D721Med (cell line): ENCODE results near the gene ABHD17C.

Experiments
- DNase-seq: peaks from one replicate; pipeline ENCODE4 v3.0.0; 2011; ENCODE audit warnings: low spot score; ENCODE audit not compliant: insufficient read length
- FAIRE-seq: peaks from 2 replicates; lab custom pipeline; 2011; peaks lifted over from hg19 to GRCh38; lab: Jason Lieb, UNC
- TF ChIP-seq, protein P1 (sequence below): IDR thresholded peaks from 2 replicates; pipeline ENCODE4 v1.5.1; 2012; ENCODE audit warnings: mild to moderate bottlenecking, control low read depth; ENCODE audit not compliant: insufficient read depth; ENCODE audit errors: missing control alignments

The ABHD17C gene

DNA sequence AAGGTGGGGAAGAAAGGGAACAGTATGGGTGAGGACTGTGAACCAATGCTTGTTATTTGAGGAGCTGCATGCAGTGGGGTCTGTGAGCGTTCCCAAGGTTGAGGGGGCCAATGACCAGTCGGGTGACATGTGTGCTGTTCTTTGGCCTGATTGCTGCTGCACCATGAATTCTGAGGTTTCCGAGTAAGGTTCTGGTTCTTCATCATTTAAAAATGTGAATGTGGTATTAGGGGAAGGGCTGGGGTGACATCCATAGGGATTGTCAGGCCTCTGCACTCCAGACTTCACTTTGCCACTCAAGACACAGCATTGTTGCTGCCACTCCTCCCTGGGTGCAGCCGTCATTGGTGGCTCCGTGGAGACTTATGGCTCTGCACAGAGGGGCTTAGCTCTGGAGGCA lies 32.5 kb downstream of the ABHD17C start:
- TF ChIP-seq, protein P1, sequence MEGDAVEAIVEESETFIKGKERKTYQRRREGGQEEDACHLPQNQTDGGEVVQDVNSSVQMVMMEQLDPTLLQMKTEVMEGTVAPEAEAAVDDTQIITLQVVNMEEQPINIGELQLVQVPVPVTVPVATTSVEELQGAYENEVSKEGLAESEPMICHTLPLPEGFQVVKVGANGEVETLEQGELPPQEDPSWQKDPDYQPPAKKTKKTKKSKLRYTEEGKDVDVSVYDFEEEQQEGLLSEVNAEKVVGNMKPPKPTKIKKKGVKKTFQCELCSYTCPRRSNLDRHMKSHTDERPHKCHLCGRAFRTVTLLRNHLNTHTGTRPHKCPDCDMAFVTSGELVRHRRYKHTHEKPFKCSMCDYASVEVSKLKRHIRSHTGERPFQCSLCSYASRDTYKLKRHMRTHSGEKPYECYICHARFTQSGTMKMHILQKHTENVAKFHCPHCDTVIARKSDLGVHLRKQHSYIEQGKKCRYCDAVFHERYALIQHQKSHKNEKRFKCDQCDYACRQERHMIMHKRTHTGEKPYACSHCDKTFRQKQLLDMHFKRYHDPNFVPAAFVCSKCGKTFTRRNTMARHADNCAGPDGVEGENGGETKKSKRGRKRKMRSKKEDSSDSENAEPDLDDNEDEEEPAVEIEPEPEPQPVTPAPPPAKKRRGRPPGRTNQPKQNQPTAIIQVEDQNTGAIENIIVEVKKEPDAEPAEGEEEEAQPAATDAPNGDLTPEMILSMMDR = no peak
- DNase-seq = no peak
- FAIRE-seq = no peak

DNA sequence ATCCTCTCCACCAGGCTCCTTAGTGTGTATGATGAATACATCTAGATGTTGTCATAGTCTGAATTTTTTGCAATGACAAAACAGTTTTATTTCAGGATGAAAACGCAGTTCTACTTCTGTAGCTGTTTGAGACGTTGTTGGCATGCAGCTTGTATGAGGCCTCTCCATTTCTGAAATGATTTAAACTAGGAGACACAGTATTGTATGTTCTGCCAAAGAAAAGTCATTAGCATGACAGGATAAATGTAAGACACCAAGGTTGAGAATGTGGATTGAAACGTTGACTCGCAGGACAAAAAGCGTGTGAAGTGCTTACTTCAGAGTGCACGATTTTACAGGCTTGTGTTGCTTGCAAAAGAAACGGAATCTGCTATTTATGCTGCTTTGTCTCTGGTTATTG lies 35.3 kb downstream of the ABHD17C start:
- TF ChIP-seq, protein P1 = no peak
- DNase-seq (no peak), FAIRE-seq (no peak)

DNA sequence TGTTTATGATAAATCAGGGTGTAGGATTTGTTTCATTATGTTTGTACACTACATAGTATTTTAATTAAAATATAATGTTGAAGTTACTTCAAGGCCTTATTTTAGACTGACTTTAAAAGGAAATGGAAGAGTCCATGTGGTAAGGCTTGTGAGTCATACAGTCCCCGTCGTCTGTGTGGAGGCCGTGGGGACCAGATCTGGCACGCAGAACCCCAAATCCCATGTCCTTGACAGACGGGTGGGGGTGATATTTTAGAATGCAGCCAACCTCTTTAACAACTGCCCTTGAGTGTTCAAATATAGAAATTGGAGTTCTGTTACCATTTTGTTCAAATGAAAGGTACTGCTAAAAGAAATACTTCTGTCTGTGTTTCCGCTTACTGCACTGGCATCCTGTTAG lies 35.8 kb downstream of the ABHD17C start:
- DNase-seq = no peak
- FAIRE-seq = no peak
- TF ChIP-seq, protein P1 = no peak

DNA sequence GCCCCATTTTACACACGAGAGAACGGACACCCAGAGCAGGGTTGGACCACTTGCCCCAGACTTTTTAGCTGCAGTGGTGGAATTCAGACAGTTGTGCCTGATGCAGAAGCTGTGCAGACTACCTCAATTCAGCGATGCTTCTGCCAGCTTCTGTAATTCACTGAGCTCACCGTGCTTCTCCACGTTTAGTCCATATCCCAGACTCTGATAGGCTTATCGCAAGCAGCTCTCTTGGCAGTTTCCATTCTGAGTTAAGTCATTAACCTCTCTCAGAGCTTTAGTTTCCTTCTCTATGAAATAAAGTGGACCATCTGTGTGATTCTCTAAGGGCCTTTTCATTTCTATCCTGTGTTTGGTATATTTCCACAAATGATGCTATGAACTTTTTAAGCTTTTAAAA lies 37.1 kb downstream of the ABHD17C start:
- DNase-seq (no peak), FAIRE-seq (no peak)
- TF ChIP-seq, protein P1 = no peak

DNA sequence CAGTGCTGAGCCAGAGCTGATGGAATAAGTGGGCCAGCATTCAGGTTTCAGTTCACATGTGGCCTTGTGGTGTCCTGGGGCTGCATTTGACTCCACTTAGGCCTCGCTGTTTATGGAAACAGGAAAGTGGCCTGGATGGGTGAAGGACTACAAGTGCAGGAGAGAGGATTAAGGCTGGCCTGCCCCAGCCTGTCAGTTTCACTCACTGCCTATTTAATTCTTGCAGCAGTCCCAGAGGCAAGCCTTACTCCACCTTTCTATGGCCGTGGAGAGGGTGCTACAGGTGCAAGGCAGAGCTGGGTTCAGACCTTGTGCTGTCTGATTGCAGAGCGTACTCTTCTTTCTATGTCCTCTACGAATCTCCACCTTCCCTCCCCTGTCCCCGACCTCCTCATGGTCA lies 37.7 kb downstream of the ABHD17C start:
- FAIRE-seq = no peak
- DNase-seq = no peak
- TF ChIP-seq, protein P1 = no peak

DNA sequence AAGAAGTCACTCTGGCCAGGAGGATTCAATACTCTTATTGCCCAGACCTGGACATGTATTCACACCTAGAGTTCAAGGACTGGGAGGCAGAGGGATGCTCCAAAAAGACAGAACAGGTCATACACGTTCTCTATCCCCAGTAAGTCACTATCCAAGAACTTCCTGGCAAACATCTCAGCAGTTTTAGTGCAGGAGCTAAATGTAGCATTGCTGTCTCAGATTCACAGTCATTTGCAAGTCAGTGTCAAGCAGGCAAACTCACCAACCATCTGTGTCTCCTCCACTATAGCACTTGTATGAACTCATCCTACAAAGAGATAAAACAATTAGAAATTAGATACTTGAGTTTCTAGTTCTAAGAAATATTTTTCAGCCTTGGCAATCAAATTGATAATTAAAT lies 38.4 kb downstream of the ABHD17C start:
- TF ChIP-seq, protein P1 = no peak
- FAIRE-seq (no peak), DNase-seq (no peak)

DNA sequence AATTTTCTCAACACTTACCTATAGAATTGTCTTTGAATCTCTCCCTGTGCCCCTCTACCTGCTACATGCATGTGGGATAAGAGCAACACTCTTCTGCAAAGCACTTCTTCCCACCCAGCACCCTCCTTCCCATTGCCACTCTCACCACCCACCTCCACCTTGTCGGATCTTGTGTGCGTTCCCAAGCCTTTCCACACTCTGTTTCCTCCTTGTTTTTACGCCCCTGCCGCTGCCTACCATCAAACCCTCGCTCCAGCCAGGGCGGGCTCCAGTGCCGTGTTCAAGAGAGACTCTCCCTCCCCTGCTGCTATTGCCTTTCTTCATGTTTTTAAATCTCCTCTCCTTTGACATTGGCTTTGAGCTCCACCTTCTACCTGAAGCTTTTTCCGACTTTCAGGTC lies 40.2 kb downstream of the ABHD17C start:
- FAIRE-seq (no peak), DNase-seq (no peak)
- TF ChIP-seq, protein P1 = no peak
